K562 (cell line): ENCODE data around the gene ZNF326. TPM values are rescaled to one million over a fixed set of nuclear protein-coding genes. Genes with fewer than 3 reads are reported as not detected.

Experiments used
- ATAC-seq: fragments of 200-7000 bp; cut with Tn5 transposase; 3 replicates; pipeline ENCODE4 v1.9.1; 2020; ENCODE audit warnings: moderate library complexity
- BruUV-seq: library from RNA; stranded (reverse); fragments of 400-500 nt; replicated peaks from 2 replicates; lab custom pipeline; 2021; lab: Mats Ljungman, UMichigan
- CTCF ChIA-PET: fragments of 300-600 bp; formaldehyde crosslinking; extraction: SDS; loops from one replicate; lab custom pipeline; 2021; ENCODE audit warnings: low intra/inter-chr PET ratio; lab: Yijun Ruan, JAX
- POLR2A ChIA-PET: fragments of 300-600, 350-650 bp; sonication (Branson Sonifier 250); formaldehyde crosslinking; extraction: SDS; loops from one replicate; lab custom pipeline; 2021; ENCODE audit warnings: antibody characterized with exemption, inconsistent platforms; lab: Yijun Ruan, JAX
- DNase-seq, 4 experiments: peaks; one replicate each; pipeline versions ENCODE4 v3.0.0 to v3.0.0-alpha.2; 2011 to 2018; ENCODE audit warnings: low spot score in 3 of 4, mixed read lengths in 3 of 4; ENCODE audit errors: extremely low read depth in 1 of 4
- FAIRE-seq: peaks from 2 replicates; lab custom pipeline; 2011; peaks lifted over from hg19 to GRCh38; lab: Jason Lieb, UNC
- H2AFZ ChIP-seq: 2 replicates; pipeline ENCODE4 v1.6.0; 2011; ENCODE audit warnings: low read depth, low read length, control low read depth, inconsistent platforms
- H3K27ac ChIP-seq: fragments of 200-600 bp; 3 replicates; pipeline ENCODE4 v1.8.0; 2011; ENCODE audit warnings: low read depth, mild to moderate bottlenecking, control low read depth, inconsistent platforms, low read length, moderate library complexity, mixed read lengths; ENCODE audit errors: extremely low read depth
- H3K27me3 ChIP-seq, 2 experiments: fragments of 300-600 bp in 1 of 2; 2 replicates in 1 of 2; 3 replicates in 1 of 2; pipeline versions ENCODE4 v1.6.0 to v1.8.0; 2011; ENCODE audit warnings: inconsistent platforms in 2 of 2, low read length in 2 of 2, mild to moderate bottlenecking in 1 of 2, mixed read lengths in 1 of 2, moderate library complexity in 1 of 2; ENCODE audit not compliant: control insufficient read depth in 2 of 2, insufficient read depth in 2 of 2
- H3K36me3 ChIP-seq: fragments of 300-600 bp; 3 replicates; pipeline ENCODE4 v1.8.0; 2011; ENCODE audit warnings: mild to moderate bottlenecking, low read length, inconsistent platforms; ENCODE audit not compliant: control insufficient read depth, insufficient read depth
- H3K4me1 ChIP-seq, 2 experiments: fragments of 200-600 bp in 1 of 2; replicated peaks in 1 of 2; 2 replicates in 1 of 2; 3 replicates in 1 of 2; pipeline versions ENCODE4 v1.5.1 to v1.8.0; 2011; ENCODE audit warnings: inconsistent platforms in 2 of 2, low read length in 2 of 2, mild to moderate bottlenecking in 1 of 2, mixed read lengths in 1 of 2, moderate library complexity in 1 of 2; ENCODE audit not compliant: control insufficient read depth in 2 of 2, insufficient read depth in 2 of 2
- H3K4me2 ChIP-seq: 2 replicates; pipeline ENCODE4 v1.6.1; 2011; ENCODE audit warnings: low read length, control low read depth, inconsistent platforms, mixed read lengths; ENCODE audit not compliant: insufficient read depth
- H3K4me3 ChIP-seq: fragments of 200-600 bp; sonication (generic), shearing (Covaris generic); 2 replicates; pipeline ENCODE4 v1.5.1; 2016; ENCODE audit warnings: control low read depth, inconsistent platforms
- H3K79me2 ChIP-seq: fragments of 200-600 bp; 3 replicates; pipeline ENCODE4 v1.8.0; 2011; ENCODE audit warnings: low read length, inconsistent platforms; ENCODE audit not compliant: control insufficient read depth, insufficient read depth
- H3K9ac ChIP-seq, 2 experiments: 2 replicates each; pipeline versions ENCODE4 v1.6.0 to v1.6.1; 2011; ENCODE audit warnings: low read depth in 2 of 2, low read length in 2 of 2, control low read depth in 1 of 2, inconsistent platforms in 1 of 2, mild to moderate bottlenecking in 1 of 2, mixed read lengths in 1 of 2; ENCODE audit not compliant: insufficient read depth in 1 of 2
- H3K9me1 ChIP-seq: one replicate; pipeline ENCODE4 v1.6.0; 2011; ENCODE audit warnings: inconsistent platforms, mild to moderate bottlenecking, low read length, moderate library complexity; ENCODE audit not compliant: control insufficient read depth, insufficient read depth
- H3K9me3 ChIP-seq: replicated peaks from 2 replicates; pipeline ENCODE4 v1.5.1; 2011; ENCODE audit warnings: low read depth, low read length, inconsistent platforms; ENCODE audit not compliant: control insufficient read depth, insufficient read depth
- H4K20me1 ChIP-seq: replicated peaks from 2 replicates; pipeline ENCODE4 v1.6.1; 2011; ENCODE audit warnings: low read length, inconsistent platforms, mixed read lengths; ENCODE audit not compliant: control insufficient read depth, insufficient read depth
- CEBPB ChIP-seq: fragments of 450-650 bp; IDR thresholded peaks from 2 replicates; pipeline ENCODE4 v1.6.1; 2016; ENCODE audit warnings: missing genetic modification characterization, missing compliant biosample characterization
- CEBPG ChIP-seq, 3 experiments: fragments of 200-800 bp in 1 of 3; sonication (Bioruptor generic) in 1 of 3; sonication (generic) in 1 of 3; formaldehyde crosslinking in 1 of 3; IDR thresholded peaks in 2 of 3; conservative IDR thresholded peaks in 1 of 3; 2 replicates each; pipeline versions ENCODE4 v1.6.1 to v1.8.0; 2016 to 2022; ENCODE audit warnings: missing compliant biosample characterization in 2 of 3, missing genetic modification characterization in 2 of 3, mild to moderate bottlenecking in 1 of 3, missing genetic modification reagents in 1 of 3
- JUNB ChIP-seq: fragments of 450-650 bp; formaldehyde crosslinking; conservative IDR thresholded peaks from 2 replicates; pipeline ENCODE4 v1.4.0; 2020; ENCODE audit warnings: mild to moderate bottlenecking
- TAF1 ChIP-seq: IDR thresholded peaks from 2 replicates; pipeline ENCODE4 v1.6.1; 2011; ENCODE audit warnings: mild to moderate bottlenecking, low read length, moderate library complexity; ENCODE audit not compliant: insufficient read depth, control insufficient read depth, severe bottlenecking; ENCODE audit errors: extremely low read depth
- ZNF24 ChIP-seq: fragments of 450-650 bp; IDR thresholded peaks from 2 replicates; pipeline ENCODE4 v1.6.1; 2016
- ZNF696 ChIP-seq: fragments of 250-450 bp; sonication (Bioruptor Pico); conservative IDR thresholded peaks from 2 replicates; pipeline ENCODE4 v1.4.0; 2020; ENCODE audit warnings: mild to moderate bottlenecking, moderate library complexity
- WGBS: fragments of 100-300 bp; shearing (Covaris generic); methylation state at CpG from one replicate; pipeline ENCODE4 v1.1.6; 2016; ENCODE audit warnings: low coverage, mixed read lengths; ENCODE audit not compliant: insufficient coverage; ENCODE audit errors: missing lambda C conversion rate; 5-methylcytosine and 5-hydroxymethylcytosine counted together
- in situ Hi-C: fragments of 300-500 bp; cut with MboI; formaldehyde crosslinking; loops from 4 replicates; pipeline ENCODE4 v1.15.0; 2018; ENCODE audit warnings: inconsistent platforms, mixed read lengths
- intact Hi-C: fragments of 100-400 bp; cut with micrococcal nuclease; formaldehyde crosslinking; loops from 2 replicates; pipeline ENCODE4 v1.14.2; 2022
- polyA plus RNA-seq, 8 experiments: library from polyadenylated mRNA; depleted of rRNA in 4 of 8; stranded (reverse) in 5 of 8; unstranded in 3 of 8; fragments of >200 nt; fragmentation: Nextera tagmentation in 2 of 8; fragmentation: Illumina TruSeq in 1 of 8; extraction: Ambion mirVana in 2 of 8; extraction: Trizol in 1 of 8; gene quantifications; 2 replicates each; pipeline versions ENCODE4 v1.2.1 to v1.2.3, GENCODE V29; 2011 to 2014; ENCODE audit warnings: inconsistent platforms in 1 of 8, missing spikeins in 1 of 8
- total RNA-seq, 7 experiments: library from RNA; depleted of rRNA in 6 of 7; stranded (reverse); fragments of >200 nt in 6 of 7; fragmentation: Illumina TruSeq in 2 of 7; extraction: Trizol in 2 of 7; gene quantifications; 2 replicates each; pipeline versions ENCODE4 v1.2.1 to v1.2.3, GENCODE V29; 2011 to 2021; ENCODE audit warnings: low replicate concordance in 1 of 7
- TF ChIP-seq, protein P1 (sequence below): fragments of 200-800 bp; sonication (Bioruptor generic); IDR thresholded peaks from 2 replicates; pipeline ENCODE4 v1.6.1; 2017; ENCODE audit warnings: missing genetic modification characterization, missing compliant biosample characterization

Gene ZNF326
- total and polyA plus RNA-seq, 9 of the 15 experiments (the other 6 are each of a cell fraction or from before 2014, with no cell fraction given): 7.2 to 33.2 (median 20.1) TPM

DNA sequence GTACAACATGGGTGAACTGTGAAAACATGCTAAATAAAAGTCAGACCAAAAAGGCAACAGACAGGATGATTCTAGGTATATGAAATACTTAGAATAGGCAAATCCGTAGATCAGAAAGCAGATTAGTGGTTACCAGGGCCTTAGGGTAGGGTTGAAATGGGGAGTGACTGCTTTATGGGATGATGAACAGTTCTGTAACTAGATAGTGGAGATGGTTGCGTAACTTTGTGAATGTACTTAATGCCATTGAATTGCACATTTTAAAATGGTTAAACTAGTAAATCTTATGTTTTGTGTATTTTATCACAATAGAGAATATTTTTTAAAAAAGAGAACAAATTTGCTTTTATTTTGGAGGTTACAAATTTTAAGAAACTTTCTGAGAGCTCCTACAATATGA is 17.4 kb downstream of the ZNF326 start:
- H3K9ac ChIP-seq: no peak overlapping the region
- DNase-seq (no peak), ATAC-seq (no peak), FAIRE-seq (no peak)
- peaks cover 90% of the 10 kb centered on the region for H3K36me3 ChIP-seq
- in situ Hi-C loops (no loop called here), intact Hi-C loops (no loop called here)
- TF ChIP-seq TAF1 (no peak), CEBPB (tag) (peak; percentile 85), CEBPG (CRISPR knock-in tag; IDR thresholded peaks at IDR 0.05) (no peak), CEBPG (tag; conservative IDR thresholded peaks at IDR 0.05 in 1 of 2, IDR thresholded peaks at IDR 0.05 in 1 of 2) (peak; percentile 45 to 86; a peak in 3 of 4 replicates), ZNF24 (no peak), ZNF696 (CRISPR knock-in tag) (no peak), JUNB (CRISPR knock-in tag) (no peak)
- TF ChIP-seq, protein P1, sequence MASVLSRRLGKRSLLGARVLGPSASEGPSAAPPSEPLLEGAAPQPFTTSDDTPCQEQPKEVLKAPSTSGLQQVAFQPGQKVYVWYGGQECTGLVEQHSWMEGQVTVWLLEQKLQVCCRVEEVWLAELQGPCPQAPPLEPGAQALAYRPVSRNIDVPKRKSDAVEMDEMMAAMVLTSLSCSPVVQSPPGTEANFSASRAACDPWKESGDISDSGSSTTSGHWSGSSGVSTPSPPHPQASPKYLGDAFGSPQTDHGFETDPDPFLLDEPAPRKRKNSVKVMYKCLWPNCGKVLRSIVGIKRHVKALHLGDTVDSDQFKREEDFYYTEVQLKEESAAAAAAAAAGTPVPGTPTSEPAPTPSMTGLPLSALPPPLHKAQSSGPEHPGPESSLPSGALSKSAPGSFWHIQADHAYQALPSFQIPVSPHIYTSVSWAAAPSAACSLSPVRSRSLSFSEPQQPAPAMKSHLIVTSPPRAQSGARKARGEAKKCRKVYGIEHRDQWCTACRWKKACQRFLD (CRISPR knock-in tag): no peak
- H2AFZ ChIP-seq: no peak overlapping the region
- H3K9me1 ChIP-seq: no peaks in the 10 kb centered on the region
- no peak overlapping the region for H3K27ac ChIP-seq
- WGBS: 90% methylated on average over 2 of the region's 2 CpGs
- BruUV-seq: no TSS peak
- CTCF ChIA-PET: no interaction called here
- no peaks in the 10 kb centered on the region for H3K27me3 ChIP-seq
- no peaks in the 10 kb centered on the region; the same call in 1 of the 2 replicates for H4K20me1 ChIP-seq
- peaks cover 0 to 24% of the 10 kb centered on the region in 2 experiments; a peak in 4 of 5 replicates for H3K4me1 ChIP-seq
- no peak overlapping the region for H3K4me3 ChIP-seq
- H3K9me3 ChIP-seq: no peaks in the 10 kb centered on the region
- POLR2A ChIA-PET: interaction anchor here (0.6 to 1.0 kb wide), 2 partner anchors 55 to 196 kb away, joined by 3 read pairs; no protein-coding TSS in a partner anchor
- peaks cover 32% of the 10 kb centered on the region for H3K79me2 ChIP-seq
- no peak overlapping the region for H3K4me2 ChIP-seq
